Measurements from ENCODE around the gene HRH2.
A peak's percentile ranks its signal among the peaks of the same experiment; 100 is the strongest.
"Not testable (repeated sequence)": the region's sequence is repeated elsewhere in the genome, so short reads cannot be mapped to it uniquely, and the experiment has no call there.

Gene HRH2

GRCh38 chr5:175657593-175658271 is at the start of gene HRH2:
Gene HRH2, plus strand, starts transcription at chr5:175658071. Its CDS starts 25,163 bp downstream, at chr5:175683234.
- DNase-seq, result peak; percentile 17

GRCh38 chr5:175609526-175609925 is 48.3 kb upstream of the HRH2 start:
- no peak for DNase-seq

GRCh38 chr5:175610381-175610780 is 47.5 kb upstream of the HRH2 start:
- DNase-seq, result no peak

GRCh38 chr5:175610898-175611297 is 47.0 kb upstream of the HRH2 start:
- DNase-seq, result no peak

- DNase-seq, result no peak
Observed at GRCh38 chr5:175614223-175614815, 43.6 kb upstream of the HRH2 start.

GRCh38 chr5:175614861-175615260 is 43.0 kb upstream of the HRH2 start:
- no peak for DNase-seq

GRCh38 chr5:175616083-175616482 is 41.8 kb upstream of the HRH2 start:
- no peak for DNase-seq

GRCh38 chr5:175616527-175616926 is 41.3 kb upstream of the HRH2 start:
- DNase-seq, result not testable (repeated sequence)

GRCh38 chr5:175617447-175617846 is 40.4 kb upstream of the HRH2 start:
- DNase-seq, result no peak

- DNase-seq, result no peak
Observed at GRCh38 chr5:175620527-175620926, 37.3 kb upstream of the HRH2 start.

GRCh38 chr5:175621971-175622370 is 35.9 kb upstream of the HRH2 start:
- DNase-seq, result no peak

GRCh38 chr5:175623088-175623487 is 34.8 kb upstream of the HRH2 start:
- no peak for DNase-seq

GRCh38 chr5:175624316-175624715 is 33.6 kb upstream of the HRH2 start:
- no peak for DNase-seq

GRCh38 chr5:175627005-175627404 is 30.9 kb upstream of the HRH2 start:
- DNase-seq, result no peak

- peak; percentile 25 for DNase-seq
Observed at GRCh38 chr5:175627739-175628138, 30.1 kb upstream of the HRH2 start.

GRCh38 chr5:175628668-175629067 is 29.2 kb upstream of the HRH2 start:
- no peak for DNase-seq

GRCh38 chr5:175629261-175629660 is 28.6 kb upstream of the HRH2 start:
- DNase-seq, result peak; percentile 92

GRCh38 chr5:175629793-175630192 is 28.1 kb upstream of the HRH2 start:
- DNase-seq, result no peak

GRCh38 chr5:175635854-175636584 is 21.9 kb upstream of the HRH2 start:
- no peak for DNase-seq

- no peak for DNase-seq
Observed at GRCh38 chr5:175638305-175638704, 19.6 kb upstream of the HRH2 start.

GRCh38 chr5:175640106-175640775 is 17.6 kb upstream of the HRH2 start:
- no peak for DNase-seq

- no peak for DNase-seq
Observed at GRCh38 chr5:175642998-175643397, 14.9 kb upstream of the HRH2 start.

GRCh38 chr5:175646251-175646650 is 11.6 kb upstream of the HRH2 start:
- DNase-seq, result no peak

- no peak for DNase-seq
Observed at GRCh38 chr5:175649967-175650366, 7.9 kb upstream of the HRH2 start.

All from NCI-H524 treated with DMSO at 0.1 percent for 48 hours (cell line).